ENCODE data around the gene FAM240A. TPM values are rescaled to one million over a fixed set of nuclear protein-coding genes. Genes with fewer than 3 reads are reported as not detected.

The FAM240A gene
- total RNA-seq, 1 donor from 2014 or later, result not detected

- peaks cover 3% of the 10 kb centered on the region for H3K4me1 Mint-ChIP-seq
- H3K36me3 Mint-ChIP-seq (ENCODE audit: low read depth), result no peaks in the 10 kb centered on the region
- peaks cover 14% of the 10 kb centered on the region for H3K27me3 Mint-ChIP-seq
- H3K27ac Mint-ChIP-seq, result no peak overlapping the region
- peaks cover 16% of the 10 kb centered on the region for H3K9me3 Mint-ChIP-seq
- DNase-seq, result no peak
- intact Hi-C loops (cut with micrococcal nuclease), result no loop called here
- no peak overlapping the region for H3K4me3 Mint-ChIP-seq
These were observed 42.9 kb downstream of the FAM240A start for GRCh38 chr3:46655271-46655670.

GRCh38 chr3:46656778-46657556 is 44.6 kb downstream of the FAM240A start:
- Mint-ChIP-seq H3K27me3 (peaks cover 8% of the 10 kb centered on the region), H3K9me3 (peaks cover 6% of the 10 kb centered on the region), H3K36me3 (ENCODE audit: low read depth) (no peaks in the 10 kb centered on the region), H3K27ac (no peak overlapping the region), H3K4me3 (no peak overlapping the region), H3K4me1 (peaks cover 3% of the 10 kb centered on the region)
- DNase-seq, result no peak
- intact Hi-C loops (cut with micrococcal nuclease), result no loop called here

DNA sequence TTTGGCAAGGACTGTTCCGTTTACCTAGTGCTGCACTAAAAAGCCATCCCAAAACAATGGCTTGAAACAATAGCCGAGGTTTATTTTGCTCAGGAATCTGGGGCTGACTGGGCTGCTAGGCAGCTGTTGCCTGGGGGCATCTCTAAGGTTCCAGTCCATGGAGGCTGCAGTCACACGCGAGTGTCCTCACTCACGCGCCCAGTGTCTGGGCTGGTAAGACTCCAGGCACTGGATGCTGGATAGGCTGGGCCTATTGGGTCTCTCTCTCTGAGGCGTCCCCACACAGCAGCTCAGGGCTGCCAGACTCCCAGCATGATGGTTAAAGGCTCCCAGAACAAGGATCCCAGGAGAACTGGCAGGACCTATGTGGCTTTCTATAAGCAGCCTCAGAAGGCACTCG is 47.0 kb downstream of the FAM240A start:
- no peaks in the 10 kb centered on the region for H3K9me3 Mint-ChIP-seq
- DNase-seq, result no peak
- H3K27ac Mint-ChIP-seq, result no peak overlapping the region
- intact Hi-C loops (cut with micrococcal nuclease), result no loop called here
- peaks cover 6% of the 10 kb centered on the region for H3K27me3 Mint-ChIP-seq
- peaks cover 3% of the 10 kb centered on the region for H3K4me1 Mint-ChIP-seq
- no peaks in the 10 kb centered on the region for H3K36me3 Mint-ChIP-seq (ENCODE audit: low read depth)
- H3K4me3 Mint-ChIP-seq, result no peak overlapping the region

GRCh38 chr3:46660003-46660402 is 47.7 kb downstream of the FAM240A start:
- H3K27ac Mint-ChIP-seq, result no peak overlapping the region
- H3K9me3 Mint-ChIP-seq, result no peaks in the 10 kb centered on the region
- peaks cover 6% of the 10 kb centered on the region for H3K27me3 Mint-ChIP-seq
- no peaks in the 10 kb centered on the region for H3K36me3 Mint-ChIP-seq (ENCODE audit: low read depth)
- peaks cover 3% of the 10 kb centered on the region for H3K4me1 Mint-ChIP-seq
- intact Hi-C loops (cut with micrococcal nuclease), result no loop called here
- H3K4me3 Mint-ChIP-seq, result no peak overlapping the region
- DNase-seq, result no peak

GRCh38 chr3:46660543-46661523 is 48.5 kb downstream of the FAM240A start:
- DNase-seq, result no peak
- no peak overlapping the region for H3K27ac Mint-ChIP-seq

DNA sequence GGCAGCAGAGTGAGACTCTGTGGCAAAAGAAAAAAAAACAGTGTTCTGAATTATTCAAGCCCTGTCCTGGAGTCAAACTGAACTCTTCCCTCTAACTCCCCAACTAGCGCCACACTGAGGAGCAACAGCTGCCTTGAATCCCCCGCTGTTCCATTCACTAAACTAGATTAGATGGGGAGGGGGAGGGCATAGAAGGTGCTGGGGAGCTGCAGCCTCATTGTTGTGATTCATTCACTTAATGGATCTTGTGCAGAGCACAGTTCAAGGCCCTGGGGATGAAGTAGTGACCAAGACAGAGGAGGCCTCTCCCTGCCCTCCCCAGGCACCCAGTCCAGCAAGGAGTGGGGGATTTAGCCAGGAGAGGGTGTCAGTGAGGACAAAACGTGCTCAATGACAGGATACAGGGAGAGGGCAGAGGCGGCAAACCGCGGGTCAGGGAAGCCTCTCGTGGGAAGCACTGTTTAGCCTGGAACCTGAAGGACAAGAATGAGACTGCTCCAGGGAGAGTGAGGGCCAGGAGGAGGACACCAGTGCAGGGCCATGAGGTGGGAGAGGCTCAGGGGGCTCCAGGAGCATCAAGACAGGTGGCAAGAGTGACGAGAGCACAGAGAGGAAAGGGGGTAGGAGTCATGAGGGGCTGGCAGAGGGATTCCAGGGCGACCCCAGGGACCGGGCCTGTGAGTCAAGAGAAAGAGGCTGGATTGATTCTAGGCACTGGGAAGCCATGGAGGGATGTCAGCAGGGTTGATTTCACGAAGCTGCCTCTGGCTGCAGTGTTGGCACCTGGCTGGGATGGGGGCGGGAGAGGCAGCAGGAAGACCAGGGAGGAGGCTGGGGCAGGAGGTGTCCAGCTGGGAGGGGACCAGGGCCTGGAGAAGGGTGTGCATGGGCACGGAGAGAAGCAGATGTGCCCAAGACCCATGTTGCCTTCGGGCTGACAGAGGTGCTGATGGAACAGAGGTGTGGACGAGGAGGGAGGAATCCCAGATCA is 49.7 kb downstream of the FAM240A start:
- DNase-seq, result no peak
- Mint-ChIP-seq H3K36me3 (ENCODE audit: low read depth) (no peaks in the 10 kb centered on the region), H3K4me3 (no peak overlapping the region), H3K4me1 (peaks cover 3% of the 10 kb centered on the region), H3K9me3 (no peaks in the 10 kb centered on the region), H3K27ac (no peak overlapping the region), H3K27me3 (peaks cover 3% of the 10 kb centered on the region)
- intact Hi-C loops (cut with micrococcal nuclease), result no loop called here

More at GRCh38 chr3:46660543-46661523, 48.5 kb downstream of the FAM240A start:
- peaks cover 3% of the 10 kb centered on the region for H3K4me1 Mint-ChIP-seq
- no peaks in the 10 kb centered on the region for H3K9me3 Mint-ChIP-seq
- no peak overlapping the region for H3K4me3 Mint-ChIP-seq
- intact Hi-C loops (cut with micrococcal nuclease), result no loop called here
- no peaks in the 10 kb centered on the region for H3K36me3 Mint-ChIP-seq (ENCODE audit: low read depth)
- peaks cover 3% of the 10 kb centered on the region for H3K27me3 Mint-ChIP-seq

- H3K27me3 Mint-ChIP-seq, result no peaks in the 10 kb centered on the region
- no peaks in the 10 kb centered on the region for H3K9me3 Mint-ChIP-seq
- no peaks in the 10 kb centered on the region for H3K36me3 Mint-ChIP-seq (ENCODE audit: low read depth)
- DNase-seq, result no peak
- no peak overlapping the region for H3K4me3 Mint-ChIP-seq
- intact Hi-C loops (cut with micrococcal nuclease), result no loop called here
- no peaks in the 10 kb centered on the region for H3K4me1 Mint-ChIP-seq
- no peak overlapping the region for H3K27ac Mint-ChIP-seq
These were observed 50.6 kb downstream of the FAM240A start for GRCh38 chr3:46662771-46663551.

GRCh38 chr3:46663591-46664135 is 51.3 kb downstream of the FAM240A start:
- DNase-seq, result no peak

GRCh38 chr3:46664188-46664970 is 52.1 kb downstream of the FAM240A start:
- DNase-seq, result no peak
- Mint-ChIP-seq H3K27ac (no peak overlapping the region), H3K4me3 (no peak overlapping the region), H3K9me3 (no peaks in the 10 kb centered on the region), H3K27me3 (no peaks in the 10 kb centered on the region), H3K4me1 (no peaks in the 10 kb centered on the region), H3K36me3 (ENCODE audit: low read depth) (no peaks in the 10 kb centered on the region)
- intact Hi-C loops (cut with micrococcal nuclease), result no loop called here

More at GRCh38 chr3:46663591-46664135, 51.3 kb downstream of the FAM240A start:
- Mint-ChIP-seq H3K27me3 (no peaks in the 10 kb centered on the region), H3K27ac (no peak overlapping the region), H3K4me3 (no peak overlapping the region), H3K36me3 (ENCODE audit: low read depth) (no peaks in the 10 kb centered on the region), H3K9me3 (no peaks in the 10 kb centered on the region), H3K4me1 (no peaks in the 10 kb centered on the region)
- intact Hi-C loops (cut with micrococcal nuclease), result no loop called here

DNA sequence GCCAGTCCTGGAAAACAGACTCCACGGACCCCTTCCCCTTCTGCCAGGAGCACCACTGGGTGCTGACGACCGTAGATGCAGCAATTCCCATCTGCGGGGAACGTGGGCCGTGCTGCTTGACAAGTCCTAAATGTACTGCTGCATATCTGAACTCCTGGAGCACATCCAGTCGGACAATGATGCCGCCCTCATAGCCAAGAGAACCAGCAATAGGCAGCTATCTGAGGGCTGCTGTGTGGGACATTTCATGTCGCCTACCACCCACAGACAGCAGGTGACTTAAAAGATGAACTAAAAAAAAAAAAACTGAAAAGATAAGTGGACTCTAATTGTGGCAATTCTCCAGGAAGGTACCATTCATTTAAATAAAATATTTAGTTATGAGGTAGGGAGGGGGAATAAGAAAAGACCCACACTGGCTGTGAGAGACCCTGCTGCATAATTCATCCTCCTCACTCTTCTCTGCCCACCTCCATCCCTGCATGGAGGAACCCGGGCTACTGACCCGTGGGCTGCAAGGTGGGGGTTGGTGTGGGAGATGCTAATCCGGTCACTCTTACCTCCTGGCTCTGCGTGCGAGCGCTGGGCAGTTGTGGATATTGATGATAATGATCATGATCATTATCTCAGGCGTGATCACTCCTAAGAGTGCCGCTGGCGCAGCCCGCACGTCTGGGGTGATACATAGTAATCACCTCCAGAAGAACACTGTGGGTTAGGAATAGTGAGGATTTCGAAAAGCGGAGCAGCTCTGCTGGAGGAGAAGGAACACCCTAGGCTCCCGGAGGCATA is 52.8 kb downstream of the FAM240A start:
- no peak overlapping the region for H3K4me3 Mint-ChIP-seq
- no peaks in the 10 kb centered on the region for H3K36me3 Mint-ChIP-seq (ENCODE audit: low read depth)
- H3K27me3 Mint-ChIP-seq, result no peaks in the 10 kb centered on the region
- intact Hi-C loops (cut with micrococcal nuclease), result no loop called here
- H3K27ac Mint-ChIP-seq, result no peak overlapping the region
- H3K4me1 Mint-ChIP-seq, result no peaks in the 10 kb centered on the region
- DNase-seq, result no peak
- no peaks in the 10 kb centered on the region for H3K9me3 Mint-ChIP-seq

DNA sequence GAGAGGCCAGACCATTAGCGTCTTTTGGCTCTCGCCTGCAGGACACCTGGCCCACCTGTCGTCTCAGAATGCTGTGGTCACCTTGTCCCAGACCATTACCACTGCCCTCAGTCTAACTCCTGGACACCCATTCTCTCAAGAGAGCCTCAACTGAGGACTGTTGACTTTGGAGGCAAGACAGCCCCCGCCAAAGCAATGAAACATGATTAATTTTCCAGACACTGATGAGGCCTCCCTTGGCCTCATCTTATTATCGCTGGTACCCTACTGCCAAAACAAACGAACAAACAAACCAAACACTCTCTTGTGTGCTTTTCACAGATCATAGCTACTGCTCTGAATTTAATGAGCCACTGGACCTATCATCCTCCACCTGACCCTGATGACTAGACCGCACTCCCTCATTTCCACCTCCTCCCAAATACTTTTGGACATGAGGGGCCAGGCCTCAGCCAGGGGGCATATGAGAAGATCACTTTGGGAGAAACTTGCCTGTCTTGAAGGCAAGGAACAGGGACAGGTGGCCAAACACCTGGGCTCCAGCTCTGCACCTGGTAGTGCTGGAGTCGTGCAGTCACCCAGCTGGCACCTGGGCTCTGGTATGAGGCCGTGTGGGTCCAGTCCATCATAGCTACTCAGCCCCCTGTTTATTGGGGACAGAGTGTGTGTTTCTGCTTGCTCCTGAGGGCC is 53.6 kb downstream of the FAM240A start:
- H3K4me1 Mint-ChIP-seq, result no peaks in the 10 kb centered on the region
- H3K36me3 Mint-ChIP-seq (ENCODE audit: low read depth), result no peaks in the 10 kb centered on the region
- DNase-seq, result no peak
- no peaks in the 10 kb centered on the region for H3K9me3 Mint-ChIP-seq
- no peak overlapping the region for H3K27ac Mint-ChIP-seq
- intact Hi-C loops (cut with micrococcal nuclease), result no loop called here
- H3K4me3 Mint-ChIP-seq, result no peak overlapping the region
- H3K27me3 Mint-ChIP-seq, result no peaks in the 10 kb centered on the region
